Measurements from ENCODE around the gene ARID1B. TPM values are rescaled to one million over a fixed set of nuclear protein-coding genes. Genes with fewer than 3 reads are reported as not detected.

ARID1B gene
- total and polyA plus RNA-seq, 9 of the 15 experiments (the other 6 are each of a cell fraction or from before 2014, with no cell fraction given): 12.5 to 50.5 (median 25.8) TPM

- TF ChIP-seq, protein P1, sequence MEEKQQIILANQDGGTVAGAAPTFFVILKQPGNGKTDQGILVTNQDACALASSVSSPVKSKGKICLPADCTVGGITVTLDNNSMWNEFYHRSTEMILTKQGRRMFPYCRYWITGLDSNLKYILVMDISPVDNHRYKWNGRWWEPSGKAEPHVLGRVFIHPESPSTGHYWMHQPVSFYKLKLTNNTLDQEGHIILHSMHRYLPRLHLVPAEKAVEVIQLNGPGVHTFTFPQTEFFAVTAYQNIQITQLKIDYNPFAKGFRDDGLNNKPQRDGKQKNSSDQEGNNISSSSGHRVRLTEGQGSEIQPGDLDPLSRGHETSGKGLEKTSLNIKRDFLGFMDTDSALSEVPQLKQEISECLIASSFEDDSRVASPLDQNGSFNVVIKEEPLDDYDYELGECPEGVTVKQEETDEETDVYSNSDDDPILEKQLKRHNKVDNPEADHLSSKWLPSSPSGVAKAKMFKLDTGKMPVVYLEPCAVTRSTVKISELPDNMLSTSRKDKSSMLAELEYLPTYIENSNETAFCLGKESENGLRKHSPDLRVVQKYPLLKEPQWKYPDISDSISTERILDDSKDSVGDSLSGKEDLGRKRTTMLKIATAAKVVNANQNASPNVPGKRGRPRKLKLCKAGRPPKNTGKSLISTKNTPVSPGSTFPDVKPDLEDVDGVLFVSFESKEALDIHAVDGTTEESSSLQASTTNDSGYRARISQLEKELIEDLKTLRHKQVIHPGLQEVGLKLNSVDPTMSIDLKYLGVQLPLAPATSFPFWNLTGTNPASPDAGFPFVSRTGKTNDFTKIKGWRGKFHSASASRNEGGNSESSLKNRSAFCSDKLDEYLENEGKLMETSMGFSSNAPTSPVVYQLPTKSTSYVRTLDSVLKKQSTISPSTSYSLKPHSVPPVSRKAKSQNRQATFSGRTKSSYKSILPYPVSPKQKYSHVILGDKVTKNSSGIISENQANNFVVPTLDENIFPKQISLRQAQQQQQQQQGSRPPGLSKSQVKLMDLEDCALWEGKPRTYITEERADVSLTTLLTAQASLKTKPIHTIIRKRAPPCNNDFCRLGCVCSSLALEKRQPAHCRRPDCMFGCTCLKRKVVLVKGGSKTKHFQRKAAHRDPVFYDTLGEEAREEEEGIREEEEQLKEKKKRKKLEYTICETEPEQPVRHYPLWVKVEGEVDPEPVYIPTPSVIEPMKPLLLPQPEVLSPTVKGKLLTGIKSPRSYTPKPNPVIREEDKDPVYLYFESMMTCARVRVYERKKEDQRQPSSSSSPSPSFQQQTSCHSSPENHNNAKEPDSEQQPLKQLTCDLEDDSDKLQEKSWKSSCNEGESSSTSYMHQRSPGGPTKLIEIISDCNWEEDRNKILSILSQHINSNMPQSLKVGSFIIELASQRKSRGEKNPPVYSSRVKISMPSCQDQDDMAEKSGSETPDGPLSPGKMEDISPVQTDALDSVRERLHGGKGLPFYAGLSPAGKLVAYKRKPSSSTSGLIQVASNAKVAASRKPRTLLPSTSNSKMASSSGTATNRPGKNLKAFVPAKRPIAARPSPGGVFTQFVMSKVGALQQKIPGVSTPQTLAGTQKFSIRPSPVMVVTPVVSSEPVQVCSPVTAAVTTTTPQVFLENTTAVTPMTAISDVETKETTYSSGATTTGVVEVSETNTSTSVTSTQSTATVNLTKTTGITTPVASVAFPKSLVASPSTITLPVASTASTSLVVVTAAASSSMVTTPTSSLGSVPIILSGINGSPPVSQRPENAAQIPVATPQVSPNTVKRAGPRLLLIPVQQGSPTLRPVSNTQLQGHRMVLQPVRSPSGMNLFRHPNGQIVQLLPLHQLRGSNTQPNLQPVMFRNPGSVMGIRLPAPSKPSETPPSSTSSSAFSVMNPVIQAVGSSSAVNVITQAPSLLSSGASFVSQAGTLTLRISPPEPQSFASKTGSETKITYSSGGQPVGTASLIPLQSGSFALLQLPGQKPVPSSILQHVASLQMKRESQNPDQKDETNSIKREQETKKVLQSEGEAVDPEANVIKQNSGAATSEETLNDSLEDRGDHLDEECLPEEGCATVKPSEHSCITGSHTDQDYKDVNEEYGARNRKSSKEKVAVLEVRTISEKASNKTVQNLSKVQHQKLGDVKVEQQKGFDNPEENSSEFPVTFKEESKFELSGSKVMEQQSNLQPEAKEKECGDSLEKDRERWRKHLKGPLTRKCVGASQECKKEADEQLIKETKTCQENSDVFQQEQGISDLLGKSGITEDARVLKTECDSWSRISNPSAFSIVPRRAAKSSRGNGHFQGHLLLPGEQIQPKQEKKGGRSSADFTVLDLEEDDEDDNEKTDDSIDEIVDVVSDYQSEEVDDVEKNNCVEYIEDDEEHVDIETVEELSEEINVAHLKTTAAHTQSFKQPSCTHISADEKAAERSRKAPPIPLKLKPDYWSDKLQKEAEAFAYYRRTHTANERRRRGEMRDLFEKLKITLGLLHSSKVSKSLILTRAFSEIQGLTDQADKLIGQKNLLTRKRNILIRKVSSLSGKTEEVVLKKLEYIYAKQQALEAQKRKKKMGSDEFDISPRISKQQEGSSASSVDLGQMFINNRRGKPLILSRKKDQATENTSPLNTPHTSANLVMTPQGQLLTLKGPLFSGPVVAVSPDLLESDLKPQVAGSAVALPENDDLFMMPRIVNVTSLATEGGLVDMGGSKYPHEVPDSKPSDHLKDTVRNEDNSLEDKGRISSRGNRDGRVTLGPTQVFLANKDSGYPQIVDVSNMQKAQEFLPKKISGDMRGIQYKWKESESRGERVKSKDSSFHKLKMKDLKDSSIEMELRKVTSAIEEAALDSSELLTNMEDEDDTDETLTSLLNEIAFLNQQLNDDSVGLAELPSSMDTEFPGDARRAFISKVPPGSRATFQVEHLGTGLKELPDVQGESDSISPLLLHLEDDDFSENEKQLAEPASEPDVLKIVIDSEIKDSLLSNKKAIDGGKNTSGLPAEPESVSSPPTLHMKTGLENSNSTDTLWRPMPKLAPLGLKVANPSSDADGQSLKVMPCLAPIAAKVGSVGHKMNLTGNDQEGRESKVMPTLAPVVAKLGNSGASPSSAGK (IDR thresholded peaks at IDR 0.05): peak; percentile 83
- peak; percentile 23; the same call in 1 of the 2 replicates for TF ChIP-seq TEAD4 (IDR thresholded peaks at IDR 0.05; ENCODE audit: low read length)
- TF ChIP-seq TEAD4 (CRISPR knock-in tag; IDR thresholded peaks at IDR 0.05; ENCODE audit: borderline replicate concordance): no peak
- TF ChIP-seq TOE1 (IDR thresholded peaks at IDR 0.05; ENCODE audit: borderline replicate concordance): no peak
- no peak for TF ChIP-seq TOE1 (CRISPR knock-in tag; IDR thresholded peaks at IDR 0.05; ENCODE audit: borderline replicate concordance, low read depth)
- TF ChIP-seq, protein P2, sequence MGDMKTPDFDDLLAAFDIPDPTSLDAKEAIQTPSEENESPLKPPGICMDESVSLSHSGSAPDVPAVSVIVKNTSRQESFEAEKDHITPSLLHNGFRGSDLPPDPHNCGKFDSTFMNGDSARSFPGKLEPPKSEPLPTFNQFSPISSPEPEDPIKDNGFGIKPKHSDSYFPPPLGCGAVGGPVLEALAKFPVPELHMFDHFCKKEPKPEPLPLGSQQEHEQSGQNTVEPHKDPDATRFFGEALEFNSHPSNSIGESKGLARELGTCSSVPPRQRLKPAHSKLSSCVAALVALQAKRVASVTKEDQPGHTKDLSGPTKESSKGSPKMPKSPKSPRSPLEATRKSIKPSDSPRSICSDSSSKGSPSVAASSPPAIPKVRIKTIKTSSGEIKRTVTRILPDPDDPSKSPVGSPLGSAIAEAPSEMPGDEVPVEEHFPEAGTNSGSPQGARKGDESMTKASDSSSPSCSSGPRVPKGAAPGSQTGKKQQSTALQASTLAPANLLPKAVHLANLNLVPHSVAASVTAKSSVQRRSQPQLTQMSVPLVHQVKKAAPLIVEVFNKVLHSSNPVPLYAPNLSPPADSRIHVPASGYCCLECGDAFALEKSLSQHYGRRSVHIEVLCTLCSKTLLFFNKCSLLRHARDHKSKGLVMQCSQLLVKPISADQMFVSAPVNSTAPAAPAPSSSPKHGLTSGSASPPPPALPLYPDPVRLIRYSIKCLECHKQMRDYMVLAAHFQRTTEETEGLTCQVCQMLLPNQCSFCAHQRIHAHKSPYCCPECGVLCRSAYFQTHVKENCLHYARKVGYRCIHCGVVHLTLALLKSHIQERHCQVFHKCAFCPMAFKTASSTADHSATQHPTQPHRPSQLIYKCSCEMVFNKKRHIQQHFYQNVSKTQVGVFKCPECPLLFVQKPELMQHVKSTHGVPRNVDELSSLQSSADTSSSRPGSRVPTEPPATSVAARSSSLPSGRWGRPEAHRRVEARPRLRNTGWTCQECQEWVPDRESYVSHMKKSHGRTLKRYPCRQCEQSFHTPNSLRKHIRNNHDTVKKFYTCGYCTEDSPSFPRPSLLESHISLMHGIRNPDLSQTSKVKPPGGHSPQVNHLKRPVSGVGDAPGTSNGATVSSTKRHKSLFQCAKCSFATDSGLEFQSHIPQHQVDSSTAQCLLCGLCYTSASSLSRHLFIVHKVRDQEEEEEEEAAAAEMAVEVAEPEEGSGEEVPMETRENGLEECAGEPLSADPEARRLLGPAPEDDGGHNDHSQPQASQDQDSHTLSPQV (IDR thresholded peaks at IDR 0.05): peak; percentile 65; the same call in 1 of the 2 replicates
- TF ChIP-seq HNRNPH1 (optimal IDR thresholded peaks at IDR 0.05; ENCODE audit: low read depth, low read length): no peak
- TF ChIP-seq EP400 (IDR thresholded peaks at IDR 0.05): 0 out of 2 replicates have a peak, but pooled peaks have one; percentile 31
These were observed 31.9 kb downstream of the ARID1B start (continued) for GRCh38 chr6:156809034-156809433.
